Right atrium auricular region (tissue), 2 donors: ENCODE measurements around the gene NPHP4. TPM values are rescaled to one million over a fixed set of nuclear protein-coding genes. Genes with fewer than 3 reads are reported as not detected.

ENCODE experiments used
- DNase-seq: peaks from one replicate; pipeline ENCODE4 v3.0.0-alpha.2; 2019; ENCODE audit warnings: low spot score
- H3K27ac ChIP-seq, 2 donors: fragments of 200-600 bp; sonication (generic); 1 replicate in 1 of 2; 2 replicates in 1 of 2; pipeline ENCODE4 v1.5.1; 2016 to 2019
- H3K27me3 ChIP-seq, 2 donors: fragments of 200-600 bp; sonication (generic); one replicate each; pipeline versions ENCODE4 v1.5.1 to v1.6.0; 2017 to 2019
- H3K36me3 ChIP-seq: fragments of 200-600 bp; sonication (generic); one replicate; pipeline ENCODE4 v1.5.1; 2016
- H3K4me1 ChIP-seq, 2 donors: fragments of 200-600 bp; sonication (generic); one replicate each; pipeline versions ENCODE4 v1.5.1 to v1.6.0; 2017 to 2019
- H3K4me3 ChIP-seq, 2 donors: fragments of 200-600 bp; sonication (generic); 1 replicate in 1 of 2; 2 replicates in 1 of 2; pipeline ENCODE4 v1.5.1; 2017 to 2019; ENCODE audit warnings: mild to moderate bottlenecking in 1 of 2, moderate library complexity in 1 of 2
- H3K9me3 ChIP-seq, 2 donors: fragments of 200-600 bp; sonication (generic); one replicate each; pipeline ENCODE4 v1.5.1; 2019
- CTCF ChIP-seq, 2 donors: fragments of 200-600 bp; sonication (generic); IDR thresholded peaks; one replicate each; pipeline ENCODE4 v1.5.1; 2019; ENCODE audit warnings: antibody characterized with exemption in 2 of 2
- total RNA-seq, 2 donors: library from RNA; depleted of rRNA; stranded (reverse); fragments of >200 nt; gene quantifications; one replicate each; pipeline ENCODE4 v1.1.0, GENCODE V29; 2016

Gene NPHP4
- total RNA-seq, 2 donors from 2014 or later: 3.0 to 4.3 TPM

GRCh38 chr1:5950201-5950895, 41.9 kb downstream of the NPHP4 start:
- H3K36me3 ChIP-seq: peaks cover 25% of the 10 kb centered on the region

GRCh38 chr1:5949761-5950100, 42.5 kb downstream of the NPHP4 start:
- H3K27ac ChIP-seq: no peak overlapping the region
- TF ChIP-seq CTCF (IDR thresholded peaks at IDR 0.05): no peak
- H3K4me1 ChIP-seq: no peaks in the 10 kb centered on the region
- H3K27me3 ChIP-seq: no peaks in the 10 kb centered on the region
- H3K36me3 ChIP-seq: peaks cover 23% of the 10 kb centered on the region
- H3K4me3 ChIP-seq: no peak overlapping the region
- H3K9me3 ChIP-seq: no peaks in the 10 kb centered on the region
- no peak for DNase-seq

More at GRCh38 chr1:5950201-5950895, 41.9 kb downstream of the NPHP4 start:
- no peak for TF ChIP-seq CTCF (IDR thresholded peaks at IDR 0.05)
- Histone ChIP-seq H3K27ac (no peak overlapping the region), H3K27me3 (no peaks in the 10 kb centered on the region), H3K4me3 (no peak overlapping the region), H3K9me3 (no peaks in the 10 kb centered on the region), H3K4me1 (no peaks in the 10 kb centered on the region)
- DNase-seq: no peak

DNA sequence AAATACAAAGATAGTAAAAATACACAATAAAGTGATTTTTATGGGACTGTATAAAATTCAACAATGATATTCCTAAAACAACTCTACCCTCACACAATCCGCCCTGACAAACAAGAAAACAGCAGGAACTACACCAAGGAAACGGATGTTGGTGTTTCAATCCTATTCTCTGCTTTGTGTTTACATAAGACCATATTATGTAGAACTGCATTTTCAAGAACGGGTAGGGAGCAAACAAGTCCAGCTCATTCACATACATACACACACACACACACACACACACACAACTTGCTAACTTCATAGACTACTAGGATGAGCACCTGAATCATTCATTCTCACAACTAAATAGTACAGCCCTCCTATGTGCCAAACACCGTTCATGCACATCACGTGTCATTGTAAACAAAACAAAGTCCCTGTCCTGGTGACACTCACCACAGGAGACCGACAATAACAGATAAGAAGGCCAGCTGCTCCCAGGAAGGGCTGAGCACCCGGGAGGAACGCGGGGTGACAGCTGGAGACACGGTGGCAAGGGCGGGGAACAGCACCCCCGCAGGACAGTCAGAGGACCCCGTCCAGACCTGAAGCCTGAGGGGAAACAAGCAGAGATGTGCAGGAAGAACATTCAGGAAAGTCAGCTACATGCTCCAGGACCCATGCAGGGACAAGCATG, 43.0 kb downstream of the NPHP4 start:
- no peak for TF ChIP-seq CTCF (IDR thresholded peaks at IDR 0.05)
- H3K36me3 ChIP-seq: peaks cover 23% of the 10 kb centered on the region
- H3K9me3 ChIP-seq: no peaks in the 10 kb centered on the region
- H3K4me1 ChIP-seq: no peaks in the 10 kb centered on the region
- H3K4me3 ChIP-seq: no peak overlapping the region
- H3K27me3 ChIP-seq: no peaks in the 10 kb centered on the region
- H3K27ac ChIP-seq: no peak overlapping the region
- DNase-seq: no peak

- H3K4me3 ChIP-seq: no peak overlapping the region
- no peak overlapping the region for H3K27ac ChIP-seq
- no peak for DNase-seq
- H3K4me1 ChIP-seq: no peaks in the 10 kb centered on the region
- H3K9me3 ChIP-seq: no peaks in the 10 kb centered on the region
- H3K27me3 ChIP-seq: no peaks in the 10 kb centered on the region
- TF ChIP-seq CTCF (IDR thresholded peaks at IDR 0.05): no peak
- H3K36me3 ChIP-seq: peaks cover 23% of the 10 kb centered on the region
These were observed 43.6 kb downstream of the NPHP4 start for GRCh38 chr1:5948681-5949005.

GRCh38 chr1:5947978-5948680, 44.1 kb downstream of the NPHP4 start:
- Histone ChIP-seq H3K4me1 (peaks cover 0 to 3% of the 10 kb centered on the region in 2 donors), H3K27me3 (no peaks in the 10 kb centered on the region), H3K27ac (no peak overlapping the region), H3K36me3 (peaks cover 23% of the 10 kb centered on the region), H3K4me3 (no peak overlapping the region), H3K9me3 (no peaks in the 10 kb centered on the region)
- no peak for TF ChIP-seq CTCF (IDR thresholded peaks at IDR 0.05)
- no peak for DNase-seq
